ENCODE data around the gene CTDNEP1.
"Not testable (repeated sequence)": the region's sequence is repeated elsewhere in the genome, so short reads cannot be mapped to it uniquely, and the experiment has no call there.

Gene CTDNEP1

DNA sequence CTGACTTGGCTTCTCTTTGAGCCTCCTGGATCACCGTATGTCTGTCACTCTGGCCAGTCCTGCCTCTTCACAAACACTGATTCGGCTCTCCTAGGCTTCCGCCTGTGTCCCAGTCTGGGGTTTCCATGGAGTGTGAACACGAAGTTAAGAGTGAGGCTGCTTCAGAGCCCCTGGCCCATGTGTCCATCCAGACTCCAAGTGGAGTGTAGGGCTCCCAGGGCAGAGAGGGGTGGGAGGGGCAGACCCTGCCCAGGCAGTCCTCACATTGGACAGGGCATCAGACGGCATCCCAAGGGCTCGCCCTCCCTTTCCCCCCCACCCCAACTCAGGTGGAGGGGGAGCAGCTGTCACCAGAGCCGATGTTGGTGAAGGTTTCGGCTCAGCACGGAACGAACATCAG is 7.7 kb downstream of the CTDNEP1 start:
- not testable (repeated sequence) for DNase-seq

GRCh38 chr17:7243453-7243729 is 8.1 kb downstream of the CTDNEP1 start:
- no peak for DNase-seq

DNA sequence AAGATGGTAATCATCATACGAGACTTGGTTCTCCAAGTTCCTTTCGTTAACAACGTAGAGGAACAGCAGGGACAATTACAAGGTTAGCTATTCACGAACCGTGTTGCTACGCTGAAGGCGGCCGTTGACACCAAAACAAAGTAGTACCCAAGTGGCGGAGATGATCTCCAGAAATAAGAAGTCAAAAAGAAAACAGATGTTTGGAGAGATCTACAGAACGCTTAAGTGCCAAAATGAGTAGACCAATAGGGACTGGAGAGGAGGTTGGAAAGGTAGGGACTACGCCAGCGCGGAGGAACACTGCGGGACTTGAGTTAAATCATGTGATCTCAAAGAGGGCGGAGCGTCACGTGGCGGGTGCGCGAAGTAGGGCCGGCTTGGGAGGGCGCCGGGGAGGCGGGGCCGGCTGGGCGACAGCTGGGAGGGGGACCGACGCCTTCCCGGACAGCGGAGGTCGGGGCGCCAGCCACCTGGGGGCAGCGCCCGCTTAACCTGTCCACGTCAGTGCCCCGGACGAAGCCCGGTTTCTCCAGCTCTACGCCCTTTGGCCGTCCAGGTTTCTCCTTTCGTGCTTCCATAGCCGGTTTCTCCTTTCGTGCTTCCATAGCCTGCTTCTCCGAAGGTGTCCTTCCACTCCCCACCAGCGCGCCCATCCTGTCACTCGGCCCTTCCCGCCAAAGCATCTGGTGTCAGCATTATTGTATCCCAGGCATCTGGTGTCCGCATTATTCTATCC is 8.6 kb downstream of the CTDNEP1 start:
- peak; percentile 85 to 94 for DNase-seq

DNA sequence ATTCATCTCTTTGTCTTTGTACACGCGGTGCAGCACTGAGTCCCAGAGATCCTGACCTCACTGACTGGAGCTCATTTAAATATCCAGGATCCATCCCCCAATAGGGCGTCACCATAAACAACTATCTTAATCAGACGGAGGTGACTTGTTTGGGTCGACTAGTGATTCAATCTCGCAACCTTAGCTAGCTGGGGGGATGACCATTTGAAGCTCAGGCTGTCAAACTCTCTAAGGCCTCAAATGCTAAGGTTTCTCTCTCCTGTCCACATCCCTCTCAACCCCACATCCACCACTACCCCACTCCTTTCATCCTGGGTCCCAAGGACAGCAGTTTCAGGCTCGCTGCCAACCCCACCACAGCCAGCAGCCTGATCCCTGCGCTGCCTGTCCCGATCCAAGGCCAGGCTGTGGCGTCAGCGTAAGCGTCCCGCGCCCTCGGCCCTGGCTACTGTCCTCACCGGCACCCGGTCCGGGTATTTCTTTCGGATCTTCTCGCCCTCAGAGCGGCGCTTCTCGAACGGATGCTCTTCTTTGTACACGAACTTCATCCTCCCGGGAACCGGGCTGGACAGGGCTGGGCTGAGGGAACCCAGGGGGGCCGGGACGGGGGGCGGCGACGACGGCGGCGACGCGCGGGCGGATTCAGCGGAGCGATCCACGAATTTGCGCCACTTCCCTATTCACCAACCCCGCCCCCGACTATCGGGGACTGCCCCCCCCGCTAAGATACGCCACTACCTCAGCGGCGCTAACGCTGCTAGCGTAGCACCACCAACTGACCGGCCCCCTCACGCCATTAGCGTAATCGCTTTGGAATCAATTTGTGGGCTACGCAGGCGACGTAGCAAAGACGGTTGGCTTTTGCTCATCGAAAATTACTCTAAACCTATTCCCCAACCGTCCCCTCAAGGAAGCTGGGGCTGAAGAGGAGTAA is 9.5 kb downstream of the CTDNEP1 start, which contains the start of gene GABARAP:
Gene GABARAP, minus strand, starts transcription at position 667 of the 934 bp plus-strand sequence. Its CDS starts 119 bp downstream, at position 548.
- DNase-seq, result peak; percentile 88 to 89

DNA sequence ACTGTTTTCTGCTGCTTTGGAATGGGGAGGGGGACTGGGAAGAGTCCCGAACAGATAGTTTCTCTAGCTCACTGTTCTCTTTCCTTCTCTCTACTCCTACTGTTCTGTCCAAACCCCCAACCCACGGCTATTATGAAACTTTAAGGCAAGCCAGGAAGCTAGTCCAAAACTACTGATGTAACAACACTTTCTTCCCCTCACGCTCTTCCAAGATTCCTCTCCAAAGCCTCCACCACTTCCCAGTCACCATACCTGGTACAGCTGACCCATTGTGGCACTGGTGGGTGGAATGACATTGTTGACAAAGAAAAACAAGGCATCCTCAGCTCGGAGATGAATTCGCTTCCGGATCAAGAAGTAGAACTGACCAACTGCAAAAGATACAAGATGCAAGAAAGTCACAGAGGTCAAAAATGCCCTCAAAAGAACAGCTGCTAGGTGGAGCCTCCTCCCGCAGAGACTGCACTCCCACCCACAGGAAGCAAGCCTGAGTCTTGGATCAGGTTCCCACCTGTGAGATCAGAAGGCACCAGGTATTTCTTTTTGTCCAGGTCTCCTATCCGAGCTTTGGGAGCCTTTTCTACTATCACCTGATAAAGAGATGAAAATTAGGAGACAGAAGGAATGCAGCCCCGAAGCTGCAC is 10.3 kb downstream of the CTDNEP1 start:
- no peak for DNase-seq

- DNase-seq, result no peak
Measured at GRCh38 chr17:7240375-7240774, 11.2 kb downstream of the CTDNEP1 start.

GRCh38 chr17:7239091-7240027 is 12.2 kb downstream of the CTDNEP1 start, which contains the start of gene PHF23:
Gene PHF23 (minus strand): TSS chr17:7239457. CDS start chr17:7239279, 178 bp downstream.
- peak; percentile 99 for DNase-seq

- peak in 1 of 2 donors; percentile 39 for DNase-seq
Measured at GRCh38 chr17:7238420-7239090, 13.0 kb downstream of the CTDNEP1 start.

GRCh38 chr17:7237761-7238419 is 13.6 kb downstream of the CTDNEP1 start:
- DNase-seq, result peak in 1 of 2 donors; percentile 47

GRCh38 chr17:7237266-7237760 is 14.2 kb downstream of the CTDNEP1 start:
- no peak for DNase-seq

DNA sequence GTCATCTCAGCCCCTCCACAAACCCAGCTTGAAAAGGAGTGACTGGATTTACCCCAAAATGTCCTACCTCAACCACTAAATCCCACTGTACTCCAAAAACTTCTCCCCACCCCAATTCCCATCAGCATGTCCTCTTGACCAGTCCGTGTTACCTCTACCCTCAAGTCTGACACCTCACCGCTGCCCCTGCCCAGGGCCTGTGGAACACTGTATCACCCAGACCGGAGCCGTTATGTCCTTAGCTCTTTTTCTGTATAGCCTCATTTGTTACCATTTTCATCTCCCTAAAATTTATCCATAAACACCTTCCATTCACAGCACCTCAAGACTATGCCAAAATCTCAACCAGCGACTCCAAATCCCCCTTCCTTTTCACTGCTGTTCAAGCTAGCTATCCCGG is 14.7 kb downstream of the CTDNEP1 start:
- DNase-seq, result no peak

DNA sequence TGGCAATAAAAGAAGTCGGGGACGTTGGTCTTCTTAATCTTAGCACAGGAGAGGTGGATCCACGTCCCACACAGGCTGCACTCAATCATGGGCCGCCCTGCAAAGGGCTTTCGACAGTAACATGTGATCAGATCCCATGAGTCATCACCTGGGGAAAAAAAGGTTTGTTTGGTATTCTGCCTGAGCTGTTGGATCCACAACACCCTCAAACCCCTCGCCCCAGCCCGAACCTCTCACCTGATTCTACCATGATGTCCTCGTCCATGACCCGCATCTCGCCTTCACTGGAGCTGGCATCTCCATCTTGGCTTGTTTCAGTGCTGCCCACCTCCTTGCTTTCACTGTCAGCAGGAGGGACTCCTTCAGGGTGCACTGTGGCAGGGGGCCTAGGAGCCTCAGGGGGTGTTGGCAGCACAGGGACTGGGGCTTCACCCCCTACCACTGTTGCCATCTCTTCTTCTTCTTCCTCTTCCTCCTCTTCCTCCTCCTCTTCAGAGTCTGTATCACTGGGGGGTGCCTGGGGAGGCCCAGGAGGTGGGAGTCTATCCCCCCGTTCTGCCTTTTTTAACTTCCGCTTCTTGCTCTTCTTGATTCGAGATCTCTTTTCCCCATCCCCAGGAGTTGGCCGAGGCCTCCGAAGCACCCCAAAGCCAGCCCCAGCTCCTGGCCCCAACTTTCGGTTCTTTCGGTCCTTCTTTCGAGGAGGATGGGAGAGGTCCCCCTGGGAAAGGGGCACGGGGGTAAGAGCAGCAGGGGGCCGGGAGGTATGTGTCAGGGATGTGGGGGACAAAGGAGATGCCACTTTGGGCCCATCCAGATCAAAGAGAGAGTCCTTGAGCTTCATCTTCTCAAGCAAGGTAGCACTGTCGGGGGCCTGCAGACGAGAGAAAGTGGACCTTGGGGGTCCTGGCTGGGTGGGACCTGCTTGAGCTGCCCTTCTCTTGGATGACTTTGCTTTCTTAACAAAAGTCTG is 15.6 kb downstream of the CTDNEP1 start:
- DNase-seq, result no peak

GRCh38 chr17:7234083-7234951 is 17.2 kb downstream of the CTDNEP1 start, which contains the start of gene DVL2:
Gene DVL2 (minus strand): TSS chr17:7234517. CDS start chr17:7234262, 255 bp downstream.
- peak; percentile 93 to 95 for DNase-seq

DNA sequence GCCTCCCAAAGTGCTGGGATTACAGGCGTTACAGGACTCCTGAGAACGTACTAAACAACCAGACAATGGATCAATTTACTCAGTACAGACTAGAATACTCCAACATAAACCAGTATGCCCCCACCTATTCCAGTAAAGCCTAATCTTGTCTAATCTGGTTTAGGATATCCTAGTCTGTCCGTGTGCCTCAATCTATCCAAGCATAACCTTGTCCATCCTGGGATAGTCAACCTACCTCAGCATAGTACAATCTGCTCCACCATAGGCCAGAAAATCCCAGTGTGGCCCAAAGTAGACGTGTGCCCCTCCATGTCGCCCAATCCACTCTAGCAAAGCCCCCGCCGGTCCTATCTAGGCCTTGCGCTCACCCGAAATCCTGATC is 17.8 kb downstream of the CTDNEP1 start:
- DNase-seq, result no peak

- no peak for DNase-seq
Measured at GRCh38 chr17:7232114-7232513, 19.4 kb downstream of the CTDNEP1 start.

- no peak for DNase-seq
Measured at GRCh38 chr17:7229504-7229903, 22.0 kb downstream of the CTDNEP1 start.

- no peak for DNase-seq
Measured at GRCh38 chr17:7228920-7229319, 22.6 kb downstream of the CTDNEP1 start.
